GM23338 (cell line): ENCODE data around the gene CASTOR1.

ENCODE experiments used
- CTCF ChIP-seq, 2 experiments: fragments of 200-600 bp in 1 of 2; sonication (generic) in 1 of 2; conservative IDR thresholded peaks; 2 replicates each; pipeline versions ENCODE4 v1.5.1 to v1.6.1; 2016 to 2017; ENCODE audit warnings: antibody characterized with exemption in 2 of 2, low read depth in 2 of 2, mild to moderate bottlenecking in 2 of 2, moderate library complexity in 1 of 2
- EZH2 ChIP-seq: fragments of 200-600 bp; sonication (generic); IDR thresholded peaks from one replicate; pipeline ENCODE4 v1.8.0; 2017; ENCODE audit warnings: antibody characterized with exemption, mild to moderate bottlenecking, low read depth; ENCODE audit not compliant: unreplicated experiment
- NANOG ChIP-seq: IDR thresholded peaks from 2 replicates; pipeline ENCODE4 v1.6.1; 2016; ENCODE audit warnings: antibody characterized with exemption, borderline replicate concordance
- POLR2AphosphoS5 ChIP-seq: IDR thresholded peaks from 2 replicates; pipeline ENCODE4 v1.6.1; 2016; ENCODE audit warnings: antibody characterized with exemption, low read depth
- REST ChIP-seq: IDR thresholded peaks from one replicate; pipeline ENCODE4 v1.6.1; 2018; ENCODE audit warnings: antibody characterized with exemption; ENCODE audit not compliant: unreplicated experiment
- STAT1 ChIP-seq: IDR thresholded peaks from one replicate; pipeline ENCODE4 v1.6.1; 2016; ENCODE audit warnings: antibody characterized with exemption; ENCODE audit not compliant: unreplicated experiment
- ZNF331 ChIP-seq: fragments of 250-450 bp; sonication (Bioruptor Pico); IDR thresholded peaks from 2 replicates; pipeline ENCODE4 v1.5.0; 2020; ENCODE audit warnings: low read depth, mild to moderate bottlenecking, moderate library complexity

GRCh38 chr22:30295576-30295975 lies 6.3 kb upstream of the CASTOR1 start:
- TF ChIP-seq POLR2AphosphoS5 (no peak), CTCF (conservative IDR thresholded peaks at IDR 0.05; ENCODE audit: low read depth in 2 of 2) (no peak), NANOG (no peak), ZNF331 (CRISPR knock-in tag) (no peak), REST (no peak), EZH2 (no peak), STAT1 (no peak)
